DOHH2 (cell line): ENCODE data around the gene PLPP3.

ENCODE experiments used
- H3F3A ChIP-seq: fragments of 200-600 bp; sonication (generic), shearing (Covaris generic); 2 replicates; pipeline ENCODE4 v1.6.0; 2016; ENCODE audit warnings: antibody characterized with exemption, mild to moderate bottlenecking; ENCODE audit not compliant: control insufficient read depth, insufficient read depth
- H3K27ac ChIP-seq: fragments of 200-600 bp; sonication (generic); 2 replicates; pipeline ENCODE4 v1.5.1; 2014; ENCODE audit warnings: low read depth, mild to moderate bottlenecking, low read length, moderate library complexity
- H3K27me3 ChIP-seq: fragments of 200-600 bp; sonication (generic); 2 replicates; pipeline ENCODE4 v1.6.1; 2014; ENCODE audit warnings: mild to moderate bottlenecking, low read length, mixed read lengths; ENCODE audit not compliant: control insufficient read depth
- H3K36me3 ChIP-seq: fragments of 200-600 bp; sonication (generic); 2 replicates; pipeline ENCODE4 v1.6.1; 2014; ENCODE audit warnings: mild to moderate bottlenecking, low read length, moderate library complexity, mixed read lengths; ENCODE audit not compliant: control insufficient read depth
- H3K4me1 ChIP-seq: fragments of 200-600 bp; sonication (generic); 2 replicates; pipeline ENCODE4 v1.6.1; 2014; ENCODE audit warnings: mild to moderate bottlenecking, low read length, mixed read lengths; ENCODE audit not compliant: control insufficient read depth
- H3K4me2 ChIP-seq: fragments of 200-600 bp; sonication (generic); 2 replicates; pipeline ENCODE4 v1.6.0; 2014; ENCODE audit warnings: mild to moderate bottlenecking, low read length, moderate library complexity
- H3K4me3 ChIP-seq: fragments of 200-600 bp; sonication (generic); 2 replicates; pipeline ENCODE4 v1.5.1; 2014; ENCODE audit warnings: mild to moderate bottlenecking, low read length, mixed read lengths
- H3K79me2 ChIP-seq: fragments of 200-600 bp; sonication (generic); 2 replicates; pipeline ENCODE4 v1.6.1; 2014; ENCODE audit warnings: mild to moderate bottlenecking, low read length, mixed read lengths; ENCODE audit not compliant: control insufficient read depth
- H3K9me2 ChIP-seq: fragments of 200-600 bp; sonication (generic); replicated peaks from 2 replicates; pipeline ENCODE4 v1.6.1; 2014; ENCODE audit warnings: mild to moderate bottlenecking, low read length, mixed read lengths; ENCODE audit not compliant: control insufficient read depth
- H3K9me3 ChIP-seq: fragments of 200-600 bp; sonication (generic); 2 replicates; pipeline ENCODE4 v1.6.1; 2014; ENCODE audit warnings: antibody characterized with exemption, low read length, mixed read lengths; ENCODE audit not compliant: control insufficient read depth, insufficient read depth
- H4K20me1 ChIP-seq: fragments of 200-600 bp; sonication (generic); 2 replicates; pipeline ENCODE4 v1.6.0; 2014; ENCODE audit warnings: low read depth, mild to moderate bottlenecking, antibody characterized with exemption, low read length, moderate library complexity; ENCODE audit not compliant: control insufficient read depth, insufficient read depth
- EZH2phosphoT487 ChIP-seq: fragments of 200-600 bp; sonication (generic); IDR thresholded peaks from 2 replicates; pipeline ENCODE4 v1.6.1; 2017; ENCODE audit warnings: borderline replicate concordance, mild to moderate bottlenecking, antibody characterized with exemption, low read length, moderate library complexity, mixed read lengths
- TF ChIP-seq, protein P1 (sequence below): fragments of 200-600 bp; sonication (generic); IDR thresholded peaks from one replicate; pipeline ENCODE4 v1.5.1; 2014; ENCODE audit warnings: antibody characterized with exemption, mild to moderate bottlenecking, low read depth, low read length; ENCODE audit not compliant: poor library complexity, severe bottlenecking

The PLPP3 gene

DNA sequence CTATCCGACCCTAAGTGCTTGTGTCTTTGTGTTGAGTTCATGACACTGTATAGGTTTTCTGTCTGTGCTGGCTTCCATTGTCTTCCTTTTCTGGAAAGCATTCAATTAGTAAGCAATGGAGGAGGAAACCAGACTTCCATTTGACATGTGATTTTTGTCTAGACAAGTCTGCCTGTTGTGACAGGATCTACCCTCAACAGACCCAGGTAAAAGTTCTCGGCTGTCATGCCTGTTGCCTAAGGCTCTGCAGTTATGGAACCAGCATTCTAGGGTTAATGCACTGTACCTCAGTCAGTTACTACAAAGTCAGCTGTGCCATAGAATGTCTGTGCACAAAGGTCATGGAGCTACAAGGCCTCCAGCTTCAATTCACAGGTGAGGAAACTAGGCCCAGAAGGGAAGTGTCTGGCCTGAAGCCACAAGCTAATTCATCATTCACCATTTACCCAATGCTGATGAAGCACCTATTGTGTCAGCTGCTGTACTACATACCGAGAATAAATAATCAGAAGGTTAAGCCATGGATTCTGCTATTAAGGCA, 72.3 kb downstream of the PLPP3 start:
- H3K36me3 ChIP-seq, result no peaks in the 10 kb centered on the region
- H3K4me1 ChIP-seq, result no peaks in the 10 kb centered on the region
- no peaks in the 10 kb centered on the region for H3F3A ChIP-seq
- no peaks in the 10 kb centered on the region for H3K9me2 ChIP-seq
- H3K79me2 ChIP-seq, result no peaks in the 10 kb centered on the region
- H3K27me3 ChIP-seq, result no peaks in the 10 kb centered on the region
- TF ChIP-seq, protein P1, sequence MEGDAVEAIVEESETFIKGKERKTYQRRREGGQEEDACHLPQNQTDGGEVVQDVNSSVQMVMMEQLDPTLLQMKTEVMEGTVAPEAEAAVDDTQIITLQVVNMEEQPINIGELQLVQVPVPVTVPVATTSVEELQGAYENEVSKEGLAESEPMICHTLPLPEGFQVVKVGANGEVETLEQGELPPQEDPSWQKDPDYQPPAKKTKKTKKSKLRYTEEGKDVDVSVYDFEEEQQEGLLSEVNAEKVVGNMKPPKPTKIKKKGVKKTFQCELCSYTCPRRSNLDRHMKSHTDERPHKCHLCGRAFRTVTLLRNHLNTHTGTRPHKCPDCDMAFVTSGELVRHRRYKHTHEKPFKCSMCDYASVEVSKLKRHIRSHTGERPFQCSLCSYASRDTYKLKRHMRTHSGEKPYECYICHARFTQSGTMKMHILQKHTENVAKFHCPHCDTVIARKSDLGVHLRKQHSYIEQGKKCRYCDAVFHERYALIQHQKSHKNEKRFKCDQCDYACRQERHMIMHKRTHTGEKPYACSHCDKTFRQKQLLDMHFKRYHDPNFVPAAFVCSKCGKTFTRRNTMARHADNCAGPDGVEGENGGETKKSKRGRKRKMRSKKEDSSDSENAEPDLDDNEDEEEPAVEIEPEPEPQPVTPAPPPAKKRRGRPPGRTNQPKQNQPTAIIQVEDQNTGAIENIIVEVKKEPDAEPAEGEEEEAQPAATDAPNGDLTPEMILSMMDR, result no peak
- TF ChIP-seq EZH2phosphoT487, result no peak
- H3K27ac ChIP-seq, result no peak overlapping the region
- no peak overlapping the region for H3K4me2 ChIP-seq
- no peaks in the 10 kb centered on the region for H3K9me3 ChIP-seq
- no peaks in the 10 kb centered on the region for H4K20me1 ChIP-seq
- no peak overlapping the region for H3K4me3 ChIP-seq

DNA sequence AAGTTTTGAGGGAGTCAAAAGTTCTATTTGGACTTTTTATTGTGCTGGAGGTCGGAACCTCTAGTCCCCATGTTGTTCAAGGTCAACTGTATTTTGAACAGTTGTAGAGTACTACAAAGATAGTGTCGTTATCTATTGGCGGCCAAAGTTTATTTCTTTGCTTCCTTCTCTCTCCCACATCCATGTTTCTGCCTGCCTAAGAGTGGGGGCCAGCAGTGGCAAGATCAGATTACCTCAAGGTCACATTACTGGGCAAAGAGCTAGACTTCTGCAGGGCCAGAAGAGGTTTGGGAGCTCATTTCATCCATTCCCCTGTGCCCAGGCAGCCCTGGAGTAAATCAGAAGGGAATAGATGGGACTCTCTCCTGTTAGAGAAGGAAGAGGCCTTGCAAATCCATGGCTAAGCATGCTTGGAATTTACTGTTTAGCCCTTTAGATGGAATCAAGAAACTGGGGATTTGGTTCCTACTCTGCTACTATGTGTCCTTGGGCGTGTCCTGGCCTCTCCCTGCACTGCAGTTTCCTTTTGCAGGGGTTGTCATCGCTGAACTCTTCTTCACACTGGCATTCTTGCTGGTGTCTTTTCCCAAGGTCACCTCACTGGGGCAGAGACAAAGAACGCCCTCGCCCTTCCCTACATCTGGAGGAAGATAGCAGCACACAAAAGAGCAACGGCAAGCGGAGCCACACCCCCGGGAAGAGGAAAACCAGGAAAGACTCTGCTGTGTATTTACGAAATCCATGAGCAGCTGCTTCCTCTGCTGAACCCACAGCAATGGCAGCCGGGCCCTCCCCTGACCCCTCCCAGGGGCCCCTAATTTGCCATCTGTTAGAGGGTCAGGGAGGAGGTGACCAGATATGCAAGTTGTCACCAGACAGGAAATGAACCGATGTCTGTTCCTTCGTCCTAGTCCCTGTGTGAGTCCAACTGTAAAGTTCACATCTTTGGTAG, 73.3 kb downstream of the PLPP3 start:
- H3K27ac ChIP-seq, result no peak overlapping the region
- no peaks in the 10 kb centered on the region for H3K4me1 ChIP-seq
- H3K79me2 ChIP-seq, result no peaks in the 10 kb centered on the region
- H3K36me3 ChIP-seq, result no peaks in the 10 kb centered on the region
- H3K4me2 ChIP-seq, result no peak overlapping the region
- TF ChIP-seq EZH2phosphoT487, result no peak
- TF ChIP-seq, protein P1, result no peak
- H3K9me2 ChIP-seq, result no peaks in the 10 kb centered on the region
- no peaks in the 10 kb centered on the region for H3K27me3 ChIP-seq
- H4K20me1 ChIP-seq, result no peaks in the 10 kb centered on the region
- no peaks in the 10 kb centered on the region for H3F3A ChIP-seq
- no peaks in the 10 kb centered on the region for H3K9me3 ChIP-seq
- no peak overlapping the region for H3K4me3 ChIP-seq

DNA sequence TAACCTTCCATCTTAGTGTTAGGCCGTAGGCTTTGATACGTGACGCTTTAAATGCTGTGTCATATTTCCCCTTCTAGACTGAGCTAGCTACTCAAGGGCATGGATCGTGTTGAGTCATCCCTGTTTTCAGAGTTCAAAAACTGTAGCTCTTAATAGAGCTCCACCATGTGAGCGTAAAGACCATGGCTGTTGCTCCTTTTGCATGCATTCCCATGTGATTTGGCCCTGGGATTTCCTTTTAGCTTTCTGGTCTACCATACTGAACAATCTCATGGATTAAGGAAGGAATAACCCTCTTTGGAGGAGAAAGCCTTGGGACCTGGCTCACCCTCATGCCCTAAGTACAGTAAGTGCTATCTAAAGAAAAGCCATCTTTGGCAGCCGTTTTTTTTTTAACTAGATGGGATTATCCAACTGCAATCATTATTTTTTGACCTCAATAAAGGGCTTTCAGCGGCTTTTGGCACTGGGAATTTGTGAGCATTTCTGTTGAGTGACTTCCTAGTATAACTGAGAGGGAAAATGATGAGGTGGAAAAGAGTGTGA, 76.6 kb downstream of the PLPP3 start:
- no peaks in the 10 kb centered on the region for H3K27me3 ChIP-seq
- H3K9me2 ChIP-seq, result no peaks in the 10 kb centered on the region
- no peak overlapping the region for H3K4me3 ChIP-seq
- TF ChIP-seq, protein P1, result no peak
- H3K9me3 ChIP-seq, result no peaks in the 10 kb centered on the region
- H3K4me1 ChIP-seq, result no peaks in the 10 kb centered on the region
- H3K27ac ChIP-seq, result no peak overlapping the region
- H4K20me1 ChIP-seq, result no peaks in the 10 kb centered on the region
- H3K79me2 ChIP-seq, result no peaks in the 10 kb centered on the region
- no peaks in the 10 kb centered on the region for H3F3A ChIP-seq
- H3K4me2 ChIP-seq, result no peak overlapping the region
- H3K36me3 ChIP-seq, result no peaks in the 10 kb centered on the region
